Body of pancreas (tissue), 4 donors: ENCODE data around the gene DNASE1L3.

Experiments
- CTCF ChIP-seq, 7 experiments: fragments of 450-650 bp in 4 of 7; fragments of 200-600 bp in 3 of 7; sonication (generic) in 3 of 7; IDR thresholded peaks; one replicate each; pipeline ENCODE4 v1.5.1; 2016 to 2019; ENCODE audit warnings: antibody characterized with exemption in 7 of 7
- POLR2A ChIP-seq, 3 donors: fragments of 450-650 bp; IDR thresholded peaks; one replicate each; pipeline ENCODE4 v1.6.1; 2016; ENCODE audit warnings: antibody characterized with exemption in 3 of 3, mild to moderate bottlenecking in 2 of 3

- TF ChIP-seq CTCF (IDR thresholded peaks at IDR 0.05) (no peak), POLR2A (IDR thresholded peaks at IDR 0.05) (no peak)
These were observed 47.8 kb upstream of the DNASE1L3 start for GRCh38 chr3:58258392-58259055.
